Liver (tissue), 9 donors: ENCODE measurements around the gene CLIP2. TPM values are rescaled to one million over a fixed set of nuclear protein-coding genes. Genes with fewer than 3 reads are reported as not detected.
A peak's percentile ranks its signal among the peaks of the same experiment; 100 is the strongest.

Experiments used
- DNase-seq: peaks from one replicate; pipeline ENCODE4 v3.0.0-alpha.2; 2017; ENCODE audit warnings: low spot score
- H3K27ac ChIP-seq, 2 donors: one replicate each; pipeline ENCODE4 v1.7.0; 2013; ENCODE audit warnings: inconsistent platforms in 2 of 2, low read length in 2 of 2, control low read depth in 1 of 2, low read depth in 1 of 2, mild to moderate bottlenecking in 1 of 2
- H3K27me3 ChIP-seq, 4 donors: one replicate each; pipeline versions ENCODE4 v1.6.1 to v1.7.0; 2013; ENCODE audit warnings: low read length in 3 of 4, inconsistent platforms in 1 of 4, mild to moderate bottlenecking in 1 of 4, moderate library complexity in 1 of 4; ENCODE audit not compliant: control insufficient read depth in 4 of 4, insufficient read depth in 4 of 4
- H3K36me3 ChIP-seq, 4 donors: one replicate each; pipeline versions ENCODE4 v1.6.1 to v1.7.0; 2013; ENCODE audit warnings: low read length in 3 of 4, mild to moderate bottlenecking in 3 of 4, low read depth in 1 of 4, moderate library complexity in 1 of 4; ENCODE audit not compliant: control insufficient read depth in 4 of 4, insufficient read depth in 3 of 4
- H3K4me1 ChIP-seq, 4 donors: one replicate each; pipeline versions ENCODE4 v1.6.1 to v1.7.0; 2013; ENCODE audit warnings: low read length in 3 of 4, mild to moderate bottlenecking in 3 of 4, moderate library complexity in 1 of 4; ENCODE audit not compliant: control insufficient read depth in 4 of 4, insufficient read depth in 4 of 4
- H3K4me3 ChIP-seq, 3 donors: one replicate each; pipeline versions ENCODE4 v1.6.1 to v1.7.0; 2013; ENCODE audit warnings: low read length in 3 of 3, control low read depth in 1 of 3, low read depth in 1 of 3, mild to moderate bottlenecking in 1 of 3
- H3K9ac ChIP-seq, 2 donors: one replicate each; pipeline ENCODE4 v1.7.0; 2013; ENCODE audit warnings: low read length in 2 of 2, mild to moderate bottlenecking in 2 of 2, moderate library complexity in 2 of 2, control low read depth in 1 of 2, low read depth in 1 of 2
- H3K9me3 ChIP-seq, 4 donors: one replicate each; pipeline versions ENCODE4 v1.6.1 to v1.7.0; 2013; ENCODE audit warnings: low read length in 3 of 4; ENCODE audit not compliant: control insufficient read depth in 4 of 4
- ATF3 ChIP-seq: IDR thresholded peaks from 2 replicates; pipeline ENCODE4 v1.6.1; 2016; ENCODE audit warnings: antibody characterized with exemption
- CTCF ChIP-seq: fragments of 150-350 bp; IDR thresholded peaks from 2 replicates; pipeline ENCODE4 v1.5.1; 2017; ENCODE audit warnings: improper control_type of control experiment, low read depth, low read length; ENCODE audit not compliant: missing input control
- EGR1 ChIP-seq, 2 donors: IDR thresholded peaks; 2 replicates each; pipeline ENCODE4 v1.6.1; 2016 to 2018; ENCODE audit warnings: antibody characterized with exemption in 2 of 2, low read depth in 2 of 2
- FOXA1 ChIP-seq: IDR thresholded peaks from 2 replicates; pipeline ENCODE4 v1.6.1; 2016; ENCODE audit warnings: antibody characterized with exemption
- FOXA2 ChIP-seq: IDR thresholded peaks from 2 replicates; pipeline ENCODE4 v1.6.1; 2016; ENCODE audit warnings: antibody characterized with exemption
- GABPA ChIP-seq, 2 donors: IDR thresholded peaks in 1 of 2; conservative IDR thresholded peaks in 1 of 2; 2 replicates each; pipeline ENCODE4 v1.6.1; 2016; ENCODE audit warnings: antibody characterized with exemption in 2 of 2, mild to moderate bottlenecking in 1 of 2, moderate library complexity in 1 of 2
- HNF4A ChIP-seq, 2 donors: conservative IDR thresholded peaks; 2 replicates each; pipeline ENCODE4 v1.6.1; 2016; ENCODE audit warnings: antibody characterized with exemption in 2 of 2, mild to moderate bottlenecking in 2 of 2
- JUND ChIP-seq, 2 donors: IDR thresholded peaks; 2 replicates each; pipeline ENCODE4 v1.6.1; 2016; ENCODE audit warnings: antibody characterized with exemption in 2 of 2
- MAX ChIP-seq: IDR thresholded peaks from 2 replicates; pipeline ENCODE4 v1.6.1; 2016; ENCODE audit warnings: antibody characterized with exemption
- NR2F2 ChIP-seq: IDR thresholded peaks from 2 replicates; pipeline ENCODE4 v1.6.1; 2016; ENCODE audit warnings: antibody characterized with exemption
- RAD21 ChIP-seq, 2 donors: IDR thresholded peaks; 2 replicates each; pipeline ENCODE4 v1.6.1; 2016; ENCODE audit warnings: antibody characterized with exemption in 2 of 2, mild to moderate bottlenecking in 2 of 2
- REST ChIP-seq: IDR thresholded peaks from 2 replicates; pipeline ENCODE4 v1.6.1; 2016; ENCODE audit warnings: antibody characterized with exemption, mild to moderate bottlenecking
- RXRA ChIP-seq, 2 donors: IDR thresholded peaks; 2 replicates each; pipeline ENCODE4 v1.6.1; 2017 to 2018; ENCODE audit warnings: antibody characterized with exemption in 2 of 2, mild to moderate bottlenecking in 1 of 2
- SP1 ChIP-seq: IDR thresholded peaks from 2 replicates; pipeline ENCODE4 v1.6.1; 2018; ENCODE audit warnings: antibody characterized with exemption, mild to moderate bottlenecking
- TAF1 ChIP-seq: conservative IDR thresholded peaks from 2 replicates; pipeline ENCODE4 v1.6.1; 2016; ENCODE audit warnings: antibody characterized with exemption, mild to moderate bottlenecking
- YY1 ChIP-seq: IDR thresholded peaks from 2 replicates; pipeline ENCODE4 v1.6.1; 2016; ENCODE audit warnings: antibody characterized with exemption, mild to moderate bottlenecking
- ZBTB33 ChIP-seq: IDR thresholded peaks from 2 replicates; pipeline ENCODE4 v1.6.1; 2016; ENCODE audit warnings: antibody characterized with exemption
- WGBS: extraction: QIAGEN DNeasy Blood & Tissue Kit; methylation state at CpG from one replicate; pipeline ENCODE4 v1.1.7; 2013; 5-methylcytosine and 5-hydroxymethylcytosine counted together
- polyA plus RNA-seq, 2 donors: library from polyadenylated mRNA; stranded (reverse) in 1 of 2; unstranded in 1 of 2; fragments of 200-250 nt in 1 of 2; fragments of >200 nt in 1 of 2; fragmentation: Nextera tagmentation in 1 of 2; extraction: Ambion mirVana in 1 of 2; gene quantifications; one replicate each; pipeline versions ENCODE4 v1.2.1 to v1.2.3, GENCODE V29; 2013 to 2015
- total RNA-seq, 2 donors: library from RNA; depleted of rRNA; stranded (reverse); fragments of >200 nt; gene quantifications; one replicate each; pipeline ENCODE4 v1.2.3, GENCODE V29; 2014
- donor health status: healthy.
- donor health status: healthy.
- donor health status: healthy.
- donor health status: healthy.
- donor health status: healthy.

The CLIP2 gene
- total and polyA plus RNA-seq, 4 donors: 1.4 to 6.3 (median 2.5) TPM

GRCh38 chr7:74306004-74306729 is 17.0 kb downstream of the CLIP2 start:
- no peak for DNase-seq
- H3K27ac ChIP-seq: no peak overlapping the region
- H3K9ac ChIP-seq: no peak overlapping the region
- H3K36me3 ChIP-seq: no peaks in the 10 kb centered on the region
- no peaks in the 10 kb centered on the region for H3K4me1 ChIP-seq
- H3K9me3 ChIP-seq: no peaks in the 10 kb centered on the region
- H3K27me3 ChIP-seq: no peaks in the 10 kb centered on the region
- TF ChIP-seq ATF3: no peak
- no peak for TF ChIP-seq CTCF
- no peak for TF ChIP-seq EGR1 (IDR thresholded peaks at IDR 0.05; ENCODE audit: low read depth in 2 of 2)
- no peak for TF ChIP-seq REST
- no peak for TF ChIP-seq MAX
- no peak for TF ChIP-seq JUND (IDR thresholded peaks at IDR 0.05)
- no peak for TF ChIP-seq RXRA (IDR thresholded peaks at IDR 0.05)
- no peak for TF ChIP-seq NR2F2
- TF ChIP-seq TAF1: no peak
- no peak for TF ChIP-seq FOXA1
- no peak for TF ChIP-seq RAD21 (IDR thresholded peaks at IDR 0.05)
- no peak for TF ChIP-seq FOXA2
- no peak for TF ChIP-seq SP1
- no peak for TF ChIP-seq GABPA (IDR thresholded peaks at IDR 0.05 in 1 of 2, conservative IDR thresholded peaks at IDR 0.05 in 1 of 2)
- 69% methylated on average over 27 of the region's 27 CpGs for WGBS
- no peak overlapping the region for H3K4me3 ChIP-seq

GRCh38 chr7:74306730-74307469 is 17.7 kb downstream of the CLIP2 start:
- Histone ChIP-seq H3K27me3 (no peaks in the 10 kb centered on the region), H3K9me3 (no peaks in the 10 kb centered on the region), H3K9ac (no peak overlapping the region), H3K36me3 (no peaks in the 10 kb centered on the region), H3K4me3 (no peak overlapping the region), H3K27ac (peak overlapping the region in 1 of 2 donors; percentile 33), H3K4me1 (no peaks in the 10 kb centered on the region)
- no peak for DNase-seq
- whole genome bisulfite sequencing: 57% methylated on average over 20 of the region's 20 CpGs
- TF ChIP-seq TAF1 (no peak), ZBTB33 (no peak), YY1 (no peak), FOXA1 (no peak), GABPA (IDR thresholded peaks at IDR 0.05 in 1 of 2, conservative IDR thresholded peaks at IDR 0.05 in 1 of 2) (no peak), MAX (no peak), HNF4A (conservative IDR thresholded peaks at IDR 0.05) (no peak), CTCF (no peak), ATF3 (no peak), FOXA2 (no peak), NR2F2 (no peak), RAD21 (IDR thresholded peaks at IDR 0.05) (no peak)
